GM21423 (cell line): ENCODE data around the gene ZSWIM7.
"Not testable (repeated sequence)": the region's sequence is repeated elsewhere in the genome, so short reads cannot be mapped to it uniquely, and the experiment has no call there.

Experiments
- ATAC-seq: cut with Tn5 transposase; IDR thresholded peaks from one replicate; pipeline ENCODE4 v1.9.1; 2021; ENCODE audit warnings: mild to moderate bottlenecking, moderate library complexity; ENCODE audit not compliant: unreplicated experiment

The ZSWIM7 gene

DNA sequence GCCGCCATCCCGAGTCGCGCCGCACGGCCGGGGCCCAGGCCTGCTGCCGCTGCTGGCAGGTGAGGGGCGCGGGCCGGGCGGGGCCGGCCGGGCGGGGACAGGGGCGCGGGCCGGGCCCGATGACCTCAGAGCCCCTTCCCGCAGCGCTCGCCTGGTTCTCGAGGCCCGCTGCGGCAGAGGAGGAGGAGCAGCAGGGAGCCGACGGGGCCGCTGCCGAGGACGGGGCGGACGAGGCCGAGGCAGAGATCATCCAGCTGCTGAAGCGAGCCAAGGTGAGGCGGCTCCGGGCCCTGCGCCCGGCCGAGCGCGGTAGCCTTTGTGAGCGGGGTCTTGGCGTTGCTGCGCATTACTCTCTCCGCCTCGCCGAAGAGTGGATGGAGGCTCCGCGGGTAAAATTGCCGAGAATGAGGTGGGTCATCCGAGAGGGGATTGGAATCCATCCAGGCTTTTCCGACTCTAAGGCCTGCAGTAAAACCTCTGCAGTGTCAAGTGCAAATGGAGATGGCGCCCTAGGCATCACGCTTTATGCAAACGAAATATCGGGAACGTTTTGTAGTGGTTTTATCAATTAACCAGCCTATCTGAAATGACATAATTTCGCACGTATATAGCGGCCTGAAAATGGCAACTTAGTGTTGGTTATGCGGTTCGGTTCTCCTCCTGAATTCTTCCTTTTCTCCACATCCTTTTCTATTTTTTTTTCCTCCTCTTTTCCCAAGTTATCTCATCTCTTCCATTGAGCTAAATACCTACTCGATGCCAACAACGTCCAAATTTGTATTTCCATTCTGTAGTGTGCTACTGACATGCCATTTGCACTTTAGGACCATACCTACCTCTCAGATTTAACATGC lies 697 bp upstream of the ZSWIM7 start:
- peak; percentile 38 for ATAC-seq

DNA sequence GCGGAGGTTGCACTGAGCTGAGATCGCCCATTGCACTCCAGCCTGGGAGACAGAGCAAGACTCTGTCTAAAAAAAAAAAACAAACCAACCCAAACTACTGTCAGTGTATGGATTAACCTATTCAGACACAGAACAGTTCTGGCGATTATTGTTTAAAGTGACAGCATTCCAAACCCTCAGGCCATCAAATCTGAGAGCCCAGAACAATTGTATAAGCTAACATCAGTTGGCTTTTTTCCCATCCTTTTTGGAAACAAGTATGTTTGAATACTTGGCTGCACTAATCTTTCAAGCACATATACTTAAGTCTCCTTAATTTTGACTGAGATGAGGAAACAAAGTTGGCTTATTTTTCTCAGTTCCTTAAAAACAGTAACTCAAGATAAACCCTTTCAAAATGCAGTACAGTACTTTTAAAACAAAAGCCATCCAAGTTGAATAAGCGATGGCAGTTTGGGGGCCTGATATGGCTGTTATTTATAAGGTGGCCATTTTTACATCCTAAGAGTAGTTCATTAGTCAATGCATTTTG lies 1.4 kb downstream of the ZSWIM7 start:
- ATAC-seq = no peak

DNA sequence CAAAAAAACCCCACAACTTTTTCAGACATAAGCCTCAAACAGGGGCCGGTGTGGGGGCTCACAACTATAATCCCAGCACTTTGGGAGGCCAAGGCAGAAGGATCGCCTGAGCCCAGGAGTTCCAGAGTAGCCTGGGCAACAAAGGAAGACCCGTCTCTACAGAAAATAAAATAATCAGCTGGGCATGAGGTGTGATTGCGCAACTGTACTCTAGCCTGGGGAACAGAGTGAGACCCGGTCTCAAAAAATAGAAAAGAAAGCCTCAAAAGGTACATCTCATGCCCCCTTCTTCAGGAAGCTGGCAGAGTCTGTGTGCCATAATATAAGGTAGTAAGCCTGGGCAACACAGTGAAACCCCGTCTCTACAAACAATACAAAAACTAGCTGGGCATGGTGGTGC lies 3.2 kb downstream of the ZSWIM7 start:
- ATAC-seq = no peak

DNA sequence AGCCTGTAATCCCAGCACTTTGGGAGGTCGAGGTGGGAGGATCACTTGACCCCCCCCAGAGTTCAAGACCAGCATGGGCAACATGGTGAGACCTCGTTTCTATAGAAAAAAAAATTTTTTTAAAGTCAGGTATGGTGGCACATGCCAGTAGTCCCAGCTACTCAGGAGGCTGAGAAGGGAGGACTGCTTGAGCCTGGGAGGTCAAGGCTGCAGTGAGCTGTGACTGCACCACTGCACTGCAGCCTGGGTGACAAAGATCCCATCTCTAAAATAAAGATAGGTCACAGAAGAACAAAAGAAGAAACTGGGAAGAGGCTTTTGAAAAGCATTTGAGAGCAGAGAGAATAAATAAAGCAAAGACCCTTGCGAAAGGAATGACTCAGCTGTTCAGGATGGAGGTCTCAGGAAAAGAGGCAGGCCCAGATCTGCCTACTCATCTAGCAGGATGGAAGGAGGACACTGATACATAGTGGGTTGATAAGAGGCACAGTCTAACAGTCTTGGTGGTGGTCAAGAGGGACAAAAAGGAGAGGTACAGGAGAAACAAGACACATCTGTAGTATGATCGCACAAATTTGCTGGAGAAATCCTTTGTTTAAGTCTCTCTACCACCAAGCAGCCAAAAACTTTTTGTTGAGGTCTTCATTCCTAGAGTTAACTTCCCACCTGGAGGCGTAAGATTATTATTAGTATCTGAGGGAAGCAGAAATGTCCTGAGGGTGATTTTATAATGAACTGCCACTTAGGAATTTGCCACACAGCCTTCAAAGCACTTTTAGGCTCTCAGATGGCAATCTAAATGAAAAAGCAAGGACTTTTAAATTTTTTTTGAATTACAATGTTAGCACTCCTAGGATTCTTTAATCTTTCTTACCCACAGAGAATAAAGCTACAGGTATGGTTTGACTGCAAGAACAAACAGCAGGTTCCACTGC lies 17.6 kb downstream of the ZSWIM7 start:
- ATAC-seq = no peak

DNA sequence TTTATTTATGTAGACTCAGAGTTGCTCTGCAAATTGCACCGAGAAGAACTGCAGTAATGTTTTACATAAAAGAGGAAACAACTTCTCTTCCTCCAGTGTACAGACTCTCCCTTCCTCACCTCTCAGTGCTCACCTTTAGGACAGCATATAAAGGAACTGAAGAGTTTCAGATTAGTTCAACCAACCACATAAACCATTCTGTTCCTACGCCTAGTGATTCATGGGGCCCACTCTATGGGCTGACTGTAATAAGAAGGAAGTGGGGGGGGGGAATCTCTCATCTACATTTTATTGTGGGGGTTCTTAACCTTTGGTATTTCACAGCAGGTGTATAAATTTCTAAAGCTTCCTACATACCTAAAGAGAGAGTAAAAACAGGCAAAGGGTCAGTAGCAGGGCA lies 18.3 kb downstream of the ZSWIM7 start:
- ATAC-seq = peak; percentile 88

DNA sequence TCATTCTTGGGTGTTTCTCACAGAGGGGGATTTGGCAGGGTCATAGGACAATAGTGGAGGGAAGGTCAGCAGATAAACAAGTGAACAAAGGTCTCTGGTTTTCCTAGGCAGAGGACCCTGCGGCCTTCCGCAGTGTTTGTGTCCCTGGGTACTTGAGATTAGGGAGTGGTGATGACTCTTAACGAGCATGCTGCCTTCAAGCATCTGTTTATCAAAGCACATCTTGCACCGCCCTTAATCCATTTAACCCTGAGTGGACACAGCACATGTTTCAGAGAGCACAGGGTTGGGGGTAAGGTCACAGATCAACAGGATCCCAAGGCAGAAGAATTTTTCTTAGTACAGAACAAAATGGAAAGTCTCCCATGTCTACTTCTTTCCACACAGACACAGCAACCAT lies 20.5 kb downstream of the ZSWIM7 start:
- ATAC-seq = not testable (repeated sequence)

DNA sequence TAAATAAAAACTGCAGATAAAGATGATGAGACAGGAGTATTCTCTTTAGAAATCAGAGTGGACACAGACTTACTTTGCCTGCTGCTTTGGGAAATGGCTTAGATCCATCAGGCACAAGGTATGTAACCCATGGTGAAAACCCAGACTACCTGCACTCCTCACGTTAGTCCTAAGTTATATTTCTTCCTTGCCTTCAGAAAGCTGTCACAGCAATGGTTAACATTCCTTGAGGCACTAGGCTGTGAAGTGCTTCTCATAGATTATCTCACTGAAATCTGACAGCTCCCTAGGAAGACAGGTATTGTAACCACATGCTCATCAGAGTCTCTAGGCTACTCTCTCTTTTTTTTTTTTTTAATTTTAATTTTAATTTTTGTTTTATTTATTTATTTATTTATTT lies 20.9 kb downstream of the ZSWIM7 start:
- ATAC-seq = no peak

DNA sequence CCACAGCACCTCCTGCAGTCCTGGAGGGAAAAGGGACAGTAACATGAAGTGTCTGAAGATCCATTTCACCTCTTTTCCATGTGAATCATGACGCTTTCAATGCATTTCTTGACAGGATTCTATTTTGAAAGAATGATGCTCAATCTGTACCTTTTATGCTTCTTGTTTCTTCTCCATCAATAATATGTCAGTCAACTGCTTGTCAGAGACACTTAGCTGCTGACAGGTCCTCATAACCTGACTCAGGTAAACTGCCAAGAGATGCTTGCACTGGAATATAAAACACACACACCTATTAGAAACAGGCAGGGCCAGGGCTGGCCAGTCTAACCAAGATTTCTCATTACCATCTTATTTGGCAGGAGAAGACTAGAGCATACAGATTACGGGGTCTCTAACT lies 21.6 kb downstream of the ZSWIM7 start:
- ATAC-seq = no peak

DNA sequence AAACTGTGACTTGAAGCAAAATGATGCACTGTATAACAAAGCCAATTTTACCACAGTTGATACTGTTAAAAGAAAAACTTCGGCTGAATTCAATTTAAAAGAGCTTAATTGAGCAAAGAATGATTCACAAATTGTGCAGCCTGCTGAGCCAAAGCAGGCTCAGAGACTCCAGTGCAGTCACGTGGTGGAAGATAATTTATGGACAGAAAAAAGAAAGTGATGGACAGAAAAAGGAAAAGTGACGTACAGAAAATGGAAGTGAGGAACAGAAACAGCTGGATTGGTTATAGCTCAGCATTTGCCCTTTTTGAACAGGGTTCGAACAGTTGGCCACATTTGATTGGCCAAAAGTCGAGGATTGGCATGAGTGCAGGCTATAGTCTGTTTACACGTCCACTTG lies 25.7 kb downstream of the ZSWIM7 start:
- ATAC-seq = no peak

DNA sequence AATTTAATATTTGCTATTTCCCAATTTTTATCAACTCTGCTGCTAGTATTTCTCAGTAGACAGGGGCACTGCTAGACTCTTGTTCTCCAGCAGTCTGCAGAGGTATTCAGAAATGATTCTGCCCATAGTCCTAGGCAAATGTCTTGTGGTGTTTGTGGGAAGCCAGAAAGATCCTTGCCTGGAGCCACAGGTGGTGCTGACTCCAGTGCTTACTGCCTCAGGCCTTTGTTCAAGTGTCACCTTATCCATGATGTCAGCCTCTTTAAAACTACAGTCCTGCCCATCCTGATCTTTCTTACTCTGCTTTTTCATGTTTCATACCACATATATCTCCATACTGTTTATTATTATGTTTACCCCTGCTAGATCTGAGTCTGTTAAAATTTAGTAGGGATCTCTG lies 26.5 kb downstream of the ZSWIM7 start:
- ATAC-seq = no peak

DNA sequence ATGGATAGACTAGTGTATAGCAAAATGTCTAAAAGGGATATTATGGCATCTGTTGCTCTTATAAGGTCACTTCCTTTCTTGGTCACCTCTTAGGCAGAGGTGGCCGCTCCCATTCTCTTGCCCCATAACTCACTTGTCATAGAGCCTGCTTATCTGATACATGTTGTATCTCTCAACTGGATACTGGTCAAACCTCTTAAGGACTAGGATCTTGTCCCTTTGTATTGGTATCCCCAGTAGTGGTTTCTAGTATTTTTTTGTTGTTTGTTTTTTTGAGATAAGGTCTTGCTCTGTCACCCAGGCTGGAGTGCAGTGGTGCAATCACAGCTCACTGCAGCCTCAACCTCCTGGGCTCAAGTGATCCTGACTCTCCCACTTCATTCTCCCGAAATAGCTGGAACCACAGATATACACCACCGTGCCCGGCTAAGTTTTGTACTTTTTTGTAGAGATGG lies 27.0 kb downstream of the ZSWIM7 start:
- no peak for ATAC-seq

DNA sequence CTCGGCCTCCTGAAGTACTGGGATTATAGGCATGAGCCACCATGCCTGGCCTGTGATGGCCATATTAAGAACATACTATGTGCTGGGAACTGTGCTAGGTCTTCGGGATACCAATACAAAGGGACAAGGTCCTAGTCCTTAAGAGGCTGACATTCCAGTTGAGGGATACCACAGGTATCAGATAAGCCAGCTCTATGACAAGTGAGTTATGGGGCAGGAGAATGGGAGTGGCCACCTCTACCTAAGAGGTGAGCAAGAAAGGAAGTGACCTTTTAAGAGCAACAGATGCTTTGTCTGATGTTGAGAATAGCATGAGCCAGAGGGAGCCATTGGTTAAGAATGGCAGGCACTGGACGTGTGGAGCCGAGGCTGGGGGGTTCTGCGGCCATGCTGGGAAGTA lies 27.6 kb downstream of the ZSWIM7 start:
- no peak for ATAC-seq

DNA sequence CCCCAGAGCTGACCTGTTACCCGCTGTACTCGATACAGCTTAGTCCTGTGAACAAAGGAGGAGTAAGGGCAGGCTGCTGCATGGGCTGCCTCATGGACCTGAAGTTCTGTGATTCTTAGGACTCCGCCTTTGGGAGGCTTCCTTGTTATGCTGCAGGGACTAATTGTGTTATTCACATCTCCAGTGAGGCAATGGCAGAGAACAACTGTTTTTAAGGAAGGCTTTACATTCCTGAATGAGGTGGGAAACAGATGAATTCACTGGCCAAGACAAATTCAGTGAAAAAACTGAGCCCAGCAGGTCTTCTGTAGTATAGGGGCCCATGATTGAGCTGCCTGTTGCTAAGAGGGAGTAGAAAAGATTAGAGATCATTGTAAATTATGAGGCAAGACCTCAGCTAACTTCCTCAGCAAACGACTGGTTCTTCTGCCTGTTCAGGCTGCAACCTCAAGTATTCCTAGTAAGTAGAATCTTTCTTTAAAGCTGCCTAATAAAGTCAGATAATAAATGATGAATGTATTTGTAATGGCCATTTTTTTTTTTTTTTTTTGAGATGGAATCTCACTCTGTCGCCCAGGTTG lies 28.3 kb downstream of the ZSWIM7 start:
- ATAC-seq = no peak

DNA sequence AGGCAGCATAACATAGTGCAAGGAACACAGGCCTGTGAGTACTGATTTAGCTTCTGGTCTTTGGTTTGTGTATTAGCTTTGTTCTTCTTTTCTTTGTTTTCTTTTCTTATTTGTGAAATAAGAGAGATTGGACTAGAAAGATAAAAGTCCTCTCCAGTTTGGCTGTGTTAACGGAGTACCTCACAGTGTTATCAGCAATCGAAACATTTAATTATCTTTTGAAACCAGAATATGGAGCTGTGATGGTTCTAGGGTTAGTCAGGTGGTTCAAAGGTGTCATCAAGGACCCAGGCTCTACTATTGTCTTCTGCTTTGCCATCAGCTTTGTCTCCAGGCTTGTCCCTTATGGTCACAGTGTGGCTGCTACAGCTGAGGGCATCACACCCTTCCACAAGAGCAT lies 29.0 kb downstream of the ZSWIM7 start:
- ATAC-seq = no peak

DNA sequence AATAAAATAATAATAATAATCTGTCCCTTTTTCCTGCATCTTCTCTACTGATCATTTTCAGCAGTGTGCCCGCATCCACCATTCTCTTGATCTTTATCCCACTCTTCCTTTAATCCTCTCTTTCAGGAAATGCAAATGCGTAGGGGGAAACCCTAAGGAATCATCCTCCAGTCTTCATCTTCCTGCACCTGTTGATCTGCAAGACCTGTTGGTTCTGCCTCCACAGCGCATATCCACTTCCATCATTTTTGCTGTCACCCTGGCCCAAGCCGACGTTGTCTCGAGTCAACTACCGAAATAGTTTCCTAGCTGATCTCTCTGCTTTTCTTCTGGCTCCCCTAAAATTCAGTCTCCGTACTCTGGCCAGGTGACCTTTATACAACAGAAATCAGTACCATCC lies 30.0 kb downstream of the ZSWIM7 start:
- ATAC-seq = no peak

DNA sequence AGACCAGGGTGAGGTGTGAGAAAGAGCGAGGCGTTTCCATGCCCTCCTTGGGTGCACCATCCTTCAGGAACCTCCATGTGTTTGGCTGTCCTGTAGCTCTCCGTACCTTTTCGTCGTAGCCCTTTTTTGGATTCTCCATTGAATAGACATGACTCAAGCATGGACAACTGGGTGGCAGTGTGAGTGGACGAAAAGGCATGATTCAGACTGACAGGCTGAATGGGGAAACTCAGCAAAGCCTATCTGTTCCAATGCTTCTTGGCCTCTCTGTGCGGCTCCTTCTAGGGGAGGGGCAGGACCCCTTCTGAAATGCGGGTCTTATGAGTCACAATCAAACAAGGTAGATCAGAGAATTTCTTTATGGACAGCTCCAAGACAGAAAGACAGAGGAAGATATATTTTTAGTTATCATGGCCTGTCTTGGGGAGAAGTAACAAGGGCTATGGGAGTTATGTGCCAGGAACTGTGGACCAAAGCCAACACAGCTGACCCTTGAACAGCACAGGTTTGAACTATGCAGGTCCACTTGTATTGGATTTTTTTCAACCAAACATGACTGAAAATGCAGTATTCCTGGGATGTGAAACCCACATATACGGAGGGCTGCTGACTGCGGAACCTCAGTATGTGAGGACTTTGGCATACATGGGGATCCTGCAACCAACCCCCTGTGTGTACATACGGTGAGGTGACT lies 31.7 kb downstream of the ZSWIM7 start:
- ATAC-seq = no peak

DNA sequence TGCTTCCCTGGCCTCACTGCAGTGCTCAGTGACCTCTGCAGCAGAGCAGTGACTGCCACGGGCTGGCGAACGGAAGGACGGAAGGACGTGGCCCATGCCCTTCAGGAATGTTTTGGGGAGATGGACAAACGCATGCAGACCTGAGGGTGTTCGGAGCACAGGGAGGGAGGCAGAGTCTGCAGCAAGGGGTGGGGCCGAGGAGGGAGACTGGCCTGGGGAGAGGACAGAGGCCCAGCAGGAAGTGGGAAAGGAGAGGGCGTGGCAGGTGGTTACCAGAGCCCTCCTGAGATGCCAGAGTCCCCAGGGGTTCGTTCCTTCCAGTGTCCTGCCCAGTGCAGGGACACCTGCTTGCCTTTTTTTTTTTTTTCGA lies 32.6 kb downstream of the ZSWIM7 start:
- ATAC-seq = no peak

DNA sequence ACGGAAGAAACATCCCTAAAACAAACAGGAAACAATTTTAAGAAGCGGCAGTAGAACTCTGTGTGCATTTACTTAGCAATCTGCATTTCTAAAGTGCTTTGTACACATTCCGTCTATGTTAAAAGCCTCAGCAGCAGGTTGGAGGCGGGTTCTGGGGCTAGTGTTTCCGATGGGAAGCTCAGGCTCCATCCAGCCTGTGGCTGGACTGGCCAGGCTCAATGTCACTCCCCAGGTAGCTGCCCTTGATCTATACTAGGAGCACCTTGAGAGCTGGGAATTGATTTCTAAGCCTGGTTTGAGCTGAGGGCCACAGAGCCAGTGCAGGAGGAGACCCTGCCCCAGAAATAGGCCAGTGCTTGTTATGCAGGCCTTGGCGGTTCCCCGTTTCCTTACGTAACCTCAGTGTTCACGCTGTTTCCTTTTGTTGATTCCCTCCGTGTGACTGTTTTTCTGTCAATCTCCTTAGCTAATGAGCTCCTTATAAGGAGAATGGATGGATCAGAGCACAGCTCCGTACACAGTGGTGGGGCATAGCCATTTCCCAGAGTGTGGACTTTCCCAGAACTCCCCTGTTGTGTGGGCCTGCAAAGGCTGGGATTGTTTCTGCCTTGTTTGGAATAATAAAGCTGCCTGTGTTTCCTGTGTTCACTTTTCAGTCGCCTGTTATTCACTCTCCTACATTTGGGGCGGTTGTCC lies 33.2 kb downstream of the ZSWIM7 start:
- no peak for ATAC-seq

DNA sequence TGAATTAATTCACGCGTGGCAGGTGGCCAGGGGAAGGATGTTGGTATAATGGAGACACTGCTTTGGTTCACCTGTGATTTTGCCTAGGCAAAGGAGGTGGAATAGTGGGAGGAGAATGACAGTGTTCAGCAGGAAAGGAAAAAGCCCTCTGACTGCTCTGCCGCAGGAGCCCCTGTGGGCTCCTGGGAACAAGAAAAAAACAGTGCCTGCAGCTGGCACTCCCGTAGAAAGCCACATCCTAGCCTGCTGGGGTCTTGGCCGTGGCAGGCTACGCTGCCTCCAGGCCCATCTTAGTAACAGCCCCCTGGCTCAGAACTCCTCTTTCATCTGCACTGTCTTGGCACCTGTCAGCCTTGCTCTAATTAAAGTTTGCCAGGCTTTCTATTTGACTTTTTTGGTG lies 34.0 kb downstream of the ZSWIM7 start:
- no peak for ATAC-seq

DNA sequence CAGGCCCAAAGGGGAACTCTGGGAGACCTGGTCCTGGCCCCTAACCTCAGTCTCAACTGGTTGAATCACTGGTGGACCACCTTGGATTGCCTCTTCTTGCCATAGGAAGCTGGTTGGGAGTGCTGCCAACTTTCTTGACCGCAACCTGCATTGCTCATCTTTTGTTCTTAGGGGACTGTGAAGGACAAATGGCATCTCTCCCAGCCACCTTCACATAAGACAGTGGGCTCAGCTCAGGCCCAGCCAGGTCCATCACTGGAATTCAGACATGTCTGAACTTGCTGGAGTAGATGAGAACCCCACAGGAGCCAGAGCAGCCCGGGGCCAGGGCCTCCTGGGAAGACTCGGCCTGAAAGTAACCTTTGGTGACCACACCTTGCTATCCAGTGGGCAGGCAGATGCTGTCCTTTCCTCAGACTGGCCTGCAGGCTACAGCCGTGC lies 35.8 kb downstream of the ZSWIM7 start:
- ATAC-seq = no peak
